ENCODE measurements around the gene ADGRB2.

DNA sequence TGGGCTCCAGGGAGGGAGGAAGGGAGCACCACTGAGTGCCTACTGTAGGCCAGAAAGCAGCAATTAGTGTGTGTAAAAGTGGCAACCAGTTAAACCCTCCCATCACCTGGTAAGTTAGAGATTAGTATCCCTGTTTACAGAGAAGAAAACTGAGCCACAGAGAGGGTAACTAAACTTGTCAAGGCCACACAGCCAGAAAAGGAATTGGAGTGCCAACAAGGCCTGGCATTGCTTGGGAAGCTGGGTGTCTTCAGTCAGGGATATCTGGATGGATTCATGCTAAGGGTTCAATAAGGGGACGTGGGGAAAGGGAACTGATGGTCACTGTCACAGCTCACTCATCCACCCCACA lies 23.6 kb upstream of the ADGRB2 start:
- TF ChIP-seq, protein P1, sequence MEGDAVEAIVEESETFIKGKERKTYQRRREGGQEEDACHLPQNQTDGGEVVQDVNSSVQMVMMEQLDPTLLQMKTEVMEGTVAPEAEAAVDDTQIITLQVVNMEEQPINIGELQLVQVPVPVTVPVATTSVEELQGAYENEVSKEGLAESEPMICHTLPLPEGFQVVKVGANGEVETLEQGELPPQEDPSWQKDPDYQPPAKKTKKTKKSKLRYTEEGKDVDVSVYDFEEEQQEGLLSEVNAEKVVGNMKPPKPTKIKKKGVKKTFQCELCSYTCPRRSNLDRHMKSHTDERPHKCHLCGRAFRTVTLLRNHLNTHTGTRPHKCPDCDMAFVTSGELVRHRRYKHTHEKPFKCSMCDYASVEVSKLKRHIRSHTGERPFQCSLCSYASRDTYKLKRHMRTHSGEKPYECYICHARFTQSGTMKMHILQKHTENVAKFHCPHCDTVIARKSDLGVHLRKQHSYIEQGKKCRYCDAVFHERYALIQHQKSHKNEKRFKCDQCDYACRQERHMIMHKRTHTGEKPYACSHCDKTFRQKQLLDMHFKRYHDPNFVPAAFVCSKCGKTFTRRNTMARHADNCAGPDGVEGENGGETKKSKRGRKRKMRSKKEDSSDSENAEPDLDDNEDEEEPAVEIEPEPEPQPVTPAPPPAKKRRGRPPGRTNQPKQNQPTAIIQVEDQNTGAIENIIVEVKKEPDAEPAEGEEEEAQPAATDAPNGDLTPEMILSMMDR (IDR thresholded peaks at IDR 0.05), result no peak
- TF ChIP-seq EZH2 (IDR thresholded peaks at IDR 0.05) (no peak), EZH2phosphoT487 (IDR thresholded peaks at IDR 0.05) (no peak)
